K562 (cell line): ENCODE measurements around the gene ITPR1. TPM values are rescaled to one million over a fixed set of nuclear protein-coding genes. Genes with fewer than 3 reads are reported as not detected.

ENCODE experiments used
- ATAC-seq: fragments of 200-7000 bp; cut with Tn5 transposase; 3 replicates; pipeline ENCODE4 v1.9.1; 2020; ENCODE audit warnings: moderate library complexity
- BruUV-seq: library from RNA; stranded (reverse); fragments of 400-500 nt; replicated peaks from 2 replicates; lab custom pipeline; 2021; lab: Mats Ljungman, UMichigan
- CTCF ChIA-PET: fragments of 300-600 bp; formaldehyde crosslinking; extraction: SDS; loops from one replicate; lab custom pipeline; 2021; ENCODE audit warnings: low intra/inter-chr PET ratio; lab: Yijun Ruan, JAX
- POLR2A ChIA-PET: fragments of 300-600, 350-650 bp; sonication (Branson Sonifier 250); formaldehyde crosslinking; extraction: SDS; loops from one replicate; lab custom pipeline; 2021; ENCODE audit warnings: antibody characterized with exemption, inconsistent platforms; lab: Yijun Ruan, JAX
- DNase-seq, 4 experiments: peaks; one replicate each; pipeline versions ENCODE4 v3.0.0 to v3.0.0-alpha.2; 2011 to 2018; ENCODE audit warnings: low spot score in 3 of 4, mixed read lengths in 3 of 4; ENCODE audit errors: extremely low read depth in 1 of 4
- FAIRE-seq: peaks from 2 replicates; lab custom pipeline; 2011; peaks lifted over from hg19 to GRCh38; lab: Jason Lieb, UNC
- H2AFZ ChIP-seq: 2 replicates; pipeline ENCODE4 v1.6.0; 2011; ENCODE audit warnings: low read depth, low read length, control low read depth, inconsistent platforms
- H3K27ac ChIP-seq: fragments of 200-600 bp; 3 replicates; pipeline ENCODE4 v1.8.0; 2011; ENCODE audit warnings: low read depth, mild to moderate bottlenecking, control low read depth, inconsistent platforms, low read length, moderate library complexity, mixed read lengths; ENCODE audit errors: extremely low read depth
- H3K27me3 ChIP-seq, 2 experiments: fragments of 300-600 bp in 1 of 2; 2 replicates in 1 of 2; 3 replicates in 1 of 2; pipeline versions ENCODE4 v1.6.0 to v1.8.0; 2011; ENCODE audit warnings: inconsistent platforms in 2 of 2, low read length in 2 of 2, mild to moderate bottlenecking in 1 of 2, mixed read lengths in 1 of 2, moderate library complexity in 1 of 2; ENCODE audit not compliant: control insufficient read depth in 2 of 2, insufficient read depth in 2 of 2
- H3K36me3 ChIP-seq: fragments of 300-600 bp; 3 replicates; pipeline ENCODE4 v1.8.0; 2011; ENCODE audit warnings: mild to moderate bottlenecking, low read length, inconsistent platforms; ENCODE audit not compliant: control insufficient read depth, insufficient read depth
- H3K4me1 ChIP-seq, 2 experiments: fragments of 200-600 bp in 1 of 2; replicated peaks in 1 of 2; 2 replicates in 1 of 2; 3 replicates in 1 of 2; pipeline versions ENCODE4 v1.5.1 to v1.8.0; 2011; ENCODE audit warnings: inconsistent platforms in 2 of 2, low read length in 2 of 2, mild to moderate bottlenecking in 1 of 2, mixed read lengths in 1 of 2, moderate library complexity in 1 of 2; ENCODE audit not compliant: control insufficient read depth in 2 of 2, insufficient read depth in 2 of 2
- H3K4me2 ChIP-seq: 2 replicates; pipeline ENCODE4 v1.6.1; 2011; ENCODE audit warnings: low read length, control low read depth, inconsistent platforms, mixed read lengths; ENCODE audit not compliant: insufficient read depth
- H3K4me3 ChIP-seq: fragments of 200-600 bp; sonication (generic), shearing (Covaris generic); 2 replicates; pipeline ENCODE4 v1.5.1; 2016; ENCODE audit warnings: control low read depth, inconsistent platforms
- H3K79me2 ChIP-seq: fragments of 200-600 bp; 3 replicates; pipeline ENCODE4 v1.8.0; 2011; ENCODE audit warnings: low read length, inconsistent platforms; ENCODE audit not compliant: control insufficient read depth, insufficient read depth
- H3K9ac ChIP-seq, 2 experiments: 2 replicates each; pipeline versions ENCODE4 v1.6.0 to v1.6.1; 2011; ENCODE audit warnings: low read depth in 2 of 2, low read length in 2 of 2, control low read depth in 1 of 2, inconsistent platforms in 1 of 2, mild to moderate bottlenecking in 1 of 2, mixed read lengths in 1 of 2; ENCODE audit not compliant: insufficient read depth in 1 of 2
- H3K9me1 ChIP-seq: one replicate; pipeline ENCODE4 v1.6.0; 2011; ENCODE audit warnings: inconsistent platforms, mild to moderate bottlenecking, low read length, moderate library complexity; ENCODE audit not compliant: control insufficient read depth, insufficient read depth
- H3K9me3 ChIP-seq: replicated peaks from 2 replicates; pipeline ENCODE4 v1.5.1; 2011; ENCODE audit warnings: low read depth, low read length, inconsistent platforms; ENCODE audit not compliant: control insufficient read depth, insufficient read depth
- H4K20me1 ChIP-seq: replicated peaks from 2 replicates; pipeline ENCODE4 v1.6.1; 2011; ENCODE audit warnings: low read length, inconsistent platforms, mixed read lengths; ENCODE audit not compliant: control insufficient read depth, insufficient read depth
- CBFA2T2 ChIP-seq: fragments of 450-650 bp; conservative IDR thresholded peaks from 2 replicates; pipeline ENCODE4 v1.6.1; 2017; ENCODE audit warnings: mild to moderate bottlenecking
- CHD4 ChIP-seq: fragments of 200-600 bp; sonication (generic); IDR thresholded peaks from 3 replicates; pipeline ENCODE4 v1.6.1; 2012; ENCODE audit warnings: low read depth, mild to moderate bottlenecking, mixed read lengths, low read length, inconsistent platforms; ENCODE audit not compliant: insufficient read depth, insufficient replicate concordance, poor library complexity, severe bottlenecking
- E2F3 ChIP-seq: fragments of 250-450 bp; sonication (Bioruptor Pico); IDR thresholded peaks from 2 replicates; pipeline ENCODE4 v1.4.0; 2020; ENCODE audit warnings: mild to moderate bottlenecking
- ESRRA ChIP-seq: fragments of 450-650 bp; IDR thresholded peaks from 2 replicates; pipeline ENCODE4 v1.6.1; 2014; ENCODE audit warnings: low read depth, mild to moderate bottlenecking, moderate library complexity, borderline replicate concordance
- GTF2A2 ChIP-seq: IDR thresholded peaks from 2 replicates; pipeline ENCODE4 v1.6.1; 2016; ENCODE audit warnings: mild to moderate bottlenecking, missing genetic modification characterization, missing compliant biosample characterization
- HCFC1 ChIP-seq: IDR thresholded peaks from 2 replicates; pipeline ENCODE4 v1.6.1; 2012; ENCODE audit warnings: low read depth, low read length, improper control_type of control experiment
- KAT7 ChIP-seq: sonication (generic); formaldehyde crosslinking; IDR thresholded peaks from 2 replicates; pipeline ENCODE4 v1.8.0; 2022; ENCODE audit warnings: missing genetic modification reagents, mild to moderate bottlenecking, borderline replicate concordance
- MTA3 ChIP-seq: fragments of 450-650 bp; formaldehyde crosslinking; IDR thresholded peaks from 2 replicates; pipeline ENCODE4 v1.6.1; 2017; ENCODE audit warnings: mild to moderate bottlenecking, borderline replicate concordance
- NR2C1 ChIP-seq, 2 experiments: fragments of 450-650 bp; IDR thresholded peaks; 2 replicates each; pipeline ENCODE4 v1.6.1; 2017; ENCODE audit warnings: mild to moderate bottlenecking in 2 of 2, antibody characterized with exemption in 1 of 2, inconsistent platforms in 1 of 2, missing compliant biosample characterization in 1 of 2, missing genetic modification characterization in 1 of 2
- SMARCE1 ChIP-seq: fragments of 450-650 bp; IDR thresholded peaks from 2 replicates; pipeline ENCODE4 v1.7.1; 2016; ENCODE audit warnings: mild to moderate bottlenecking
- TCF3 ChIP-seq: sonication (generic); formaldehyde crosslinking; IDR thresholded peaks from 2 replicates; pipeline ENCODE4 v1.4.0; 2020; ENCODE audit warnings: mild to moderate bottlenecking, missing genetic modification reagents
- ZNF263 ChIP-seq: sonication (generic); formaldehyde crosslinking; IDR thresholded peaks from 2 replicates; pipeline ENCODE4 v1.8.0; 2022; ENCODE audit warnings: mild to moderate bottlenecking, missing genetic modification reagents, borderline replicate concordance
- ZNF707 ChIP-seq: fragments of 250-450 bp; sonication (Bioruptor Pico); conservative IDR thresholded peaks from 2 replicates; pipeline ENCODE4 v1.8.0; 2022; ENCODE audit warnings: inconsistent platforms, mild to moderate bottlenecking, moderate library complexity
- WGBS: fragments of 100-300 bp; shearing (Covaris generic); methylation state at CpG from one replicate; pipeline ENCODE4 v1.1.6; 2016; ENCODE audit warnings: low coverage, mixed read lengths; ENCODE audit not compliant: insufficient coverage; ENCODE audit errors: missing lambda C conversion rate; 5-methylcytosine and 5-hydroxymethylcytosine counted together
- in situ Hi-C: fragments of 300-500 bp; cut with MboI; formaldehyde crosslinking; loops from 4 replicates; pipeline ENCODE4 v1.15.0; 2018; ENCODE audit warnings: inconsistent platforms, mixed read lengths
- intact Hi-C: fragments of 100-400 bp; cut with micrococcal nuclease; formaldehyde crosslinking; loops from 2 replicates; pipeline ENCODE4 v1.14.2; 2022
- polyA plus RNA-seq, 8 experiments: library from polyadenylated mRNA; depleted of rRNA in 4 of 8; stranded (reverse) in 5 of 8; unstranded in 3 of 8; fragments of >200 nt; fragmentation: Nextera tagmentation in 2 of 8; fragmentation: Illumina TruSeq in 1 of 8; extraction: Ambion mirVana in 2 of 8; extraction: Trizol in 1 of 8; gene quantifications; 2 replicates each; pipeline versions ENCODE4 v1.2.1 to v1.2.3, GENCODE V29; 2011 to 2014; ENCODE audit warnings: inconsistent platforms in 1 of 8, missing spikeins in 1 of 8
- total RNA-seq, 7 experiments: library from RNA; depleted of rRNA in 6 of 7; stranded (reverse); fragments of >200 nt in 6 of 7; fragmentation: Illumina TruSeq in 2 of 7; extraction: Trizol in 2 of 7; gene quantifications; 2 replicates each; pipeline versions ENCODE4 v1.2.1 to v1.2.3, GENCODE V29; 2011 to 2021; ENCODE audit warnings: low replicate concordance in 1 of 7
- TF ChIP-seq, protein P1 (sequence below): fragments of 250-450 bp; sonication (Bioruptor Pico); IDR thresholded peaks from 2 replicates; pipeline ENCODE4 v1.5.0; 2021; ENCODE audit warnings: mild to moderate bottlenecking, moderate library complexity

The ITPR1 gene
- total and polyA plus RNA-seq, 9 of the 15 experiments (the other 6 are each of a cell fraction or from before 2014, with no cell fraction given): 22.4 to 40.0 (median 27.4) TPM

DNA sequence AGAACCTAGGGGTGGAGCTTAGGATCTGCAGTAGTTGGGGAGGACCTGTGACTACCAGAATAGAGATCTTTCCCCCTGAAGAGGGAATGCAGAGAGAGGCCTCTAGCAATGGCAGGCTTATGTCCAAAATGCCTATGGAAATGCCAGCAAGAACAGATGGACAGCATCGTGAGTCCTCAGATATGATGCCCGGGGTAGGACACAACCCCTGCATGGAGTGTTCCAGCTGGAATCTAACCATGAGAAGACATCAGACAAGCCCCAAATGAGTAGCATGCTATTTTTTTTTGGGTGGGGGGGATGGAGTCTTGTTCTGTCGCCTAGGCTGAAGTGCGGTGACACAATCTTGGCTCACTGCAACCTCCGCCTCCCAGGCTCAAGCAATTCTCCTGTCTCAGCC lies 111.5 kb downstream of the ITPR1 start:
- H3K4me3 ChIP-seq: no peak overlapping the region
- H3K4me1 ChIP-seq: peaks cover 0 to 4% of the 10 kb centered on the region in 2 experiments; a peak in 2 of 5 replicates
- CTCF ChIA-PET: no interaction called here
- H2AFZ ChIP-seq: no peak overlapping the region
- POLR2A ChIA-PET: interaction anchor here (1.1 to 1.3 kb wide), 5 partner anchors 11 to 111 kb away, joined by 3 to 5 read pairs (median 4); partner anchors contain the start of gene ITPR1
- ATAC-seq (no peak), FAIRE-seq (no peak), DNase-seq (no peak)
- no peak overlapping the region for H3K27ac ChIP-seq
- in situ Hi-C loops: no loop called here
- 79% methylated on average over 5 of the region's 5 CpGs for WGBS
- no peaks in the 10 kb centered on the region; the same call in 1 of the 2 replicates for H4K20me1 ChIP-seq
- no peaks in the 10 kb centered on the region for H3K79me2 ChIP-seq
- BruUV-seq: no TSS peak
- H3K27me3 ChIP-seq: peaks cover 0 to 4% of the 10 kb centered on the region in 2 experiments; a peak in 1 of 5 replicates
- intact Hi-C loops: no loop called here
- no peak overlapping the region for H3K9ac ChIP-seq
- H3K4me2 ChIP-seq: no peak overlapping the region
- no peak for TF ChIP-seq KAT7 (CRISPR knock-in tag)
- no peak for TF ChIP-seq ESRRA
- no peak for TF ChIP-seq NR2C1 (IDR thresholded peaks at IDR 0.05)
- TF ChIP-seq NR2C1 (tag; IDR thresholded peaks at IDR 0.05): no peak
- no peak for TF ChIP-seq ZNF263 (CRISPR knock-in tag)
- no peak for TF ChIP-seq GTF2A2 (tag)
- TF ChIP-seq, protein P1, sequence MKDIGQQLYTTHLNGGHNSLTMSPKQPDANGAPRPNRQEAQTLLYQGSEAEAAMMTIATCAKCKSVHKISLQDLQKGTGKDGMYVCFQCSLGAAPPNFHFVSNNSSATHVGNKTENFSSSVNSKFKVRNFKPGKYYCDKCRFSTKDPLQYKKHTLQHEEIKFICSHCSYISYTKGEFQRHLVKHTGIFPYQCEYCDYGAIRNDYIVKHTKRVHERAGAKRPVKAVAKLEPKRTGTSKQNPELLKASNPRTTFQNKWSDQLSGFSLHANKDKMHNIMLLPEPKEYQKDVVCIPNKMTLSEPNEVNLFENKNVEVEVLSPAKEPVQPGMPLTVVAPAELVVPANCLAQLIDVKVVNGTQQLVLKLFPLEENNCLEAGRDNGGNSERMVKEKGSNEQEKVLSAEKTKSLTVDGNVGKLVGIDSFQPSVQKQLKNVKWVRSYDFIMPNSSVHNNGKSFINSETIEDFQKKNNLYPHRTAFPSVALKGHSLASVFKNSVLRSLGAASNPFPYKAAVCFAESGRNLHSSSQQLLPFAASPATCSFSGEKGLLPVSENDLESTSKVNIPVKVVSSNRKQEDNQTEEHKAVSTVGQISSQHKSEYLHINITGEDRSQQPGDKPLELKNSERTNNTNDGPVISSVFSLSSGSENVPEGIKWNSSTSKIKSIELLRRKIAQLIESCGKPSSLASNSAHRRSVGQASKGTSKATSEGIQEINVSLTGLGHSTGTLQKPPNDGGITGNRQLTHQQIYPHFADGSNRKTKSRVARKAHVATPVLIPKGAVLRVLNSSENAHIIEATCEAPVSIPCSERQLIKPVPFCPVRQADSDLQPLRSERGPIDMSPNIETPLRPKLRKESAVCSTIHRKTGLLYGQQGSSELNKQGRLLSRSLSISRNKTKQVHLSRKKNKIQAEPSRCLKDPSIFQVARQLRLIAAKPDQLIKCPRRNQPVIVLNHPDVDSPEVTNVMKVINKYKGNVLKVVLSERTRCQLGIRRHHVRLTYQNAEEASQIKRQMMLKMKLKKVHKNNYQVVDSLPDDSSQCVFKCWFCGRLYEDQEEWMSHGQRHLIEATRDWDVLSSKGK (CRISPR knock-in tag): no peak
- TF ChIP-seq TCF3: no peak
- TF ChIP-seq CBFA2T2: no peak
- no peak for TF ChIP-seq SMARCE1
- no peak for TF ChIP-seq HCFC1
- TF ChIP-seq CHD4: no peak
- no peak for TF ChIP-seq ZNF707 (CRISPR knock-in tag)
- TF ChIP-seq MTA3: no peak
- no peak for TF ChIP-seq E2F3 (CRISPR knock-in tag)
- no peaks in the 10 kb centered on the region for H3K9me3 ChIP-seq
- no peaks in the 10 kb centered on the region for H3K36me3 ChIP-seq
- H3K9me1 ChIP-seq: no peaks in the 10 kb centered on the region
